ENCODE results near the gene STX16. TPM values are rescaled to one million over a fixed set of nuclear protein-coding genes. Genes with fewer than 3 reads are reported as not detected.

Gene STX16
- total RNA-seq, 4 donors from 2014 or later: 9.2 to 34.3 (median 20.4) TPM

DNA sequence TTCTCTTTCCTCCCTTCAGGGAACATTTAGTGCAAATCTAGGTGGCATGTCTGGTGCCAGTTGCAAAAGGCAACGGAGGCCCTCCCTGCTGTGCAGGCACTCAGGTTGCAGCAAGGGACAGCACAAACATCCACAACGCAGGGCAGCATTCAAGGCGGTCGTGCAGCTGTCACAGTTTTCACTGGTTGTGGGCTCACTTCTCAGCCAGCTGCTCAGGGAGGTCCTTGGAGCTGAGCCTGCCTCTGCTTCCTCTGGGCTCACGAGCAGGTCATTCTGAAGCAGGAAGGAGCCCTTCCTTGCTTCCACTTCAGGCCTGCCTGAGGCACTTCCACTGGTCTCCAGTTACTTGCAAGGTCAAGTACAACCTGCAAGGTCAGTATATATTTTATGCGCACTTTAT lies 37.8 kb downstream of the STX16 start:
- ATAC-seq (peak in 1 of 2 donors; percentile 15), DNase-seq (peak in 1 of 2 donors; percentile 52)
- Histone ChIP-seq H3K4me1 (peaks cover 23 to 32% of the 10 kb centered on the region in 2 donors), H3K36me3 (no peaks in the 10 kb centered on the region), H3K27ac (peak overlapping the region; percentile 12 to 90 (median 58)), H3K27me3 (no peaks in the 10 kb centered on the region), H3K4me3 (no peak overlapping the region), H3K9me3 (no peaks in the 10 kb centered on the region)
- TF ChIP-seq, protein P1, sequence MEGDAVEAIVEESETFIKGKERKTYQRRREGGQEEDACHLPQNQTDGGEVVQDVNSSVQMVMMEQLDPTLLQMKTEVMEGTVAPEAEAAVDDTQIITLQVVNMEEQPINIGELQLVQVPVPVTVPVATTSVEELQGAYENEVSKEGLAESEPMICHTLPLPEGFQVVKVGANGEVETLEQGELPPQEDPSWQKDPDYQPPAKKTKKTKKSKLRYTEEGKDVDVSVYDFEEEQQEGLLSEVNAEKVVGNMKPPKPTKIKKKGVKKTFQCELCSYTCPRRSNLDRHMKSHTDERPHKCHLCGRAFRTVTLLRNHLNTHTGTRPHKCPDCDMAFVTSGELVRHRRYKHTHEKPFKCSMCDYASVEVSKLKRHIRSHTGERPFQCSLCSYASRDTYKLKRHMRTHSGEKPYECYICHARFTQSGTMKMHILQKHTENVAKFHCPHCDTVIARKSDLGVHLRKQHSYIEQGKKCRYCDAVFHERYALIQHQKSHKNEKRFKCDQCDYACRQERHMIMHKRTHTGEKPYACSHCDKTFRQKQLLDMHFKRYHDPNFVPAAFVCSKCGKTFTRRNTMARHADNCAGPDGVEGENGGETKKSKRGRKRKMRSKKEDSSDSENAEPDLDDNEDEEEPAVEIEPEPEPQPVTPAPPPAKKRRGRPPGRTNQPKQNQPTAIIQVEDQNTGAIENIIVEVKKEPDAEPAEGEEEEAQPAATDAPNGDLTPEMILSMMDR (IDR thresholded peaks at IDR 0.05 in 4 of 5, conservative IDR thresholded peaks at IDR 0.05 in 1 of 5): no peak
- no peak for TF ChIP-seq POLR2A (IDR thresholded peaks at IDR 0.05)
- in situ Hi-C loops (cut with MboI; ENCODE audit: low sequenced_read_pairs in 4 of 4) (loop anchor here in 2 of 4 donors (25.0 kb wide), 2 partner anchors 348 to 452 kb away; partner anchors contain the start of genes ANKRD60 (in 2 of the 2), ATP5F1E (in 1 of the 2) and PRELID3B (in 1 of the 2)), intact Hi-C loops (cut with DNase I; ENCODE audit: low total_unique reads) (no loop called here)

DNA sequence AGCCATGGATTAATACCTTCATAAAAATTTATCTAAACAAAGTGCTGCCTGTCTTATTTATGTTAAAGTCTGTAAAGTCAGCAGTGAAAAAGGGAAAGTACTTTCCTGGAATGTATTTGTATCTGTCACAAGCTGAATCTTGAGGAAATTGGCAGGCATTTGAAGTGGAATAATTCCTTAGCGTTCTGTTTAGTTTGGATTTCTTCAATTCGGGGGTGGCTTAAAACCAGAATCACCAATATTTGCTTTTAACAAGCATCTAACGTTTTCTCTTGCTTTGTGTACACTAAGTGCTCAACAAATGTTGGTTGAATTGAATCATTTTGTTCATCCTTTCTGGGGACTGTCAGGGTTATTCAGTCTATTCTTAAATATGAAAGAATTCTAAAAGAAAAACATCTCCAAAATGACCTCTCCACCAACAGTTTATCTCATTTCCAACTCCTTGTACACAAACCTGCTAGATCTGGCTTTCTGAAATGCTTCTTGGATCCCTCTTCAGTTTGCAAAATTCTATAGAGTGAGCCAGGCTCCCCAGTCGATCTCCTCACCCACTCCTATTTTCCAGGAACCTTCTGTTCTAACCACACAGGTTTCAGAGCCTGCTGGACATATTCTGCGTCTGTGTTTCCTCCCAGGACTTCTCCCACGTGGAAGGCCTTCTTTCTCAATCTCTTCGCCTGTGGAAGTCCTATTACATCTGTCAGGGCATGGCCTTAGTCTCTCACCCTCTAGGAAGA lies 39.5 kb downstream of the STX16 start:
- intact Hi-C loops (cut with DNase I; ENCODE audit: low total_unique reads) (loop anchor here (5.0 kb wide), 2 partner anchors 352 to 383 kb away; partner anchors contain the start of genes PRELID3B and RAB22A), in situ Hi-C loops (cut with MboI; ENCODE audit: low sequenced_read_pairs in 4 of 4) (loop anchor here in 2 of 4 donors (25.0 kb wide), 2 partner anchors 347 to 453 kb away; partner anchors contain the start of genes ANKRD60 (in 2 of the 2), ATP5F1E (in 1 of the 2) and PRELID3B (in 1 of the 2))
- H3K4me1 ChIP-seq: peaks cover 32 to 38% of the 10 kb centered on the region in 2 donors

DNA sequence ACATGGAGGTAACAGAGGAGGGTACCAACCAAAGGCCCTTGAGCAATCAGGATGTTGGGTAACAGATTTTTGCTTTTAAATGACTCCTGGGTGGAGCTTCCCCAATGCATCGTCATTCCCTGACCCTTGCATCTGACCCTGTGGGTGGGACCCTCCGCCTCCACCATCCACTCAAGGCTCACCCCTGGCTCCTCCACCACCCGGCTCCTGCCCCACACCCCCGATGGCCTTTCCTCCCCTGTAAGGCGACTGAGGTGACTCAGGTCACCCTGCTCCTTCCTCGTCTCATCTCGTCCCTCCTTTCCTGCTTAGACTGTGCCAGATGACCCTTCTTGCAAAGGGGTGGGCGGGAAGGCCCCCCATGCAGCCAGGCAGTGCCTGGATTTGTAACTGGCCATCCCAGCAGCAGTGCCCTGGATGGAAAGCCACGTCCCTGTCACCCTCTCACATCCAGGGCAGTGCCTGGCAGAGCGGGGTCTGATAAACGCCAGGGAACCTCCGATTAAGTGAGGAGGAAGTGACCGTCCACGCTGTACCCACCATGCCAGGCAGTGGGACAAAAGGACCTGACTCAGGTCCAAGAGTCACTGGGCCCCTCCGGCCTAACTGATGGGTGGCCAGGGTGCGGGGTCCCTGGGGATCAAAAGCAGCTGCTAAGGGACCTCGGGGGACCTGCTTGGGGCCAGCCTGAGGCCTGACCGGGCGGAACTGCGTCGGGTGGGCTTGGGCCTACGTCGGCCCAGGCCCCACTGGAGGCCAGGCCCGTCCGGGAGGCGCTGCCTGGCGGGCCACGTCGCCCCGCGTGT lies 40.9 kb downstream of the STX16 start:
- ATAC-seq (peak; percentile 10 to 24), DNase-seq (peak; percentile 35 to 73)
- no peak for TF ChIP-seq POLR2A (IDR thresholded peaks at IDR 0.05)
- TF ChIP-seq, protein P1 (IDR thresholded peaks at IDR 0.05 in 4 of 5, conservative IDR thresholded peaks at IDR 0.05 in 1 of 5): no peak
- peaks cover 0 to 14% of the 10 kb centered on the region in 2 donors for H3K36me3 ChIP-seq
- in situ Hi-C loops (cut with MboI; ENCODE audit: low sequenced_read_pairs in 4 of 4): loop anchor here in 2 of 4 donors (25.0 kb wide), 2 partner anchors 345 to 455 kb away; partner anchors contain the start of genes ANKRD60 (in 2 of the 2), ATP5F1E (in 1 of the 2) and PRELID3B (in 1 of the 2)
- H3K4me1 ChIP-seq: peaks cover 32 to 38% of the 10 kb centered on the region in 2 donors
- H3K27me3 ChIP-seq: no peaks in the 10 kb centered on the region
- intact Hi-C loops (cut with DNase I; ENCODE audit: low total_unique reads): loop anchor here (1.0 to 5.0 kb wide), 4 partner anchors 41 to 455 kb away; partner anchors contain the start of genes PRELID3B, RAB22A and STX16
- H3K9me3 ChIP-seq: no peaks in the 10 kb centered on the region
- peak overlapping the region; percentile 8 to 34 (median 18) for H3K4me3 ChIP-seq
- peak overlapping the region; percentile 81 to 90 (median 86) for H3K27ac ChIP-seq

More for the DNA sequence above, 39.5 kb downstream of the STX16 start:
- peak overlapping the region; percentile 81 to 90 (median 86) for H3K27ac ChIP-seq
- H3K9me3 ChIP-seq: no peaks in the 10 kb centered on the region
- ATAC-seq (peak; percentile 25 to 43), DNase-seq (peak; percentile 22 to 52)
- no peaks in the 10 kb centered on the region for H3K27me3 ChIP-seq
- no peaks in the 10 kb centered on the region for H3K36me3 ChIP-seq
- H3K4me3 ChIP-seq: no peak overlapping the region
- TF ChIP-seq, protein P1 (IDR thresholded peaks at IDR 0.05 in 4 of 5, conservative IDR thresholded peaks at IDR 0.05 in 1 of 5): no peak
- TF ChIP-seq POLR2A (IDR thresholded peaks at IDR 0.05): no peak

DNA sequence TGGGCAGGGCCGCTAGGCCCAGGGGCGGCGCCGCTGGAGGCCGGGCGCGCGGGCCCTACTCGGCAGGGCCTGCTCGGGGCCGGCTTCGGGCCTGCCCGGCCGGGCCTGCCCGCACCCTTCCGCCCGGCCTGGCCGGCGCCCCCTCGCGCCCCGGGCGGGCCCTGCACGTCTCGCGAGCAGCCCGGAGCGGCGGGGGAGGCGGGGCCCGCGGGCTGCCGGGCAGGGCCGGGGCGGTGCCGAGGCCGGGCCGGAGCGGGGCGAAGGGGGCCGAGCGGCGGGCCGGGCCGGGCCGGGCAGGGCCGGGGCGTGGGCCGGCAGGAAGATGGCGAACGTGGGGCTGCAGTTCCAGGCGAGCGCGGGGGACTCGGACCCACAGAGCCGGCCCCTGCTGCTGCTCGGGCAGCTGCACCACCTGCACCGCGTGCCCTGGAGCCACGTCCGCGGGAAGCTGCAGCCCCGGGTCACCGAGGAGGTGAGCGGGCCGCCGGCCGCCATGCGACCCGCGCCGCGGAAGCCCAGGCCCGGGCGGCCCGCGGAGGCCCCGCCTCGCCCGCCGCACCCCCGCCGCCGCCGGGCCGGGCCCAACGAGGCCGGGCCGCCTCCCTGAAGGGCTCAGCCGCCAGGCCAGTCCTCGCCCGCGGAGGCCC lies 41.6 kb downstream of the STX16 start, which contains the start of gene NPEPL1:
NPEPL1 (plus strand) TSS at position 222 of the 647 bp plus-strand sequence; CDS start at position 323, 101 bp downstream.
- Histone ChIP-seq H3K36me3 (peaks cover 0 to 18% of the 10 kb centered on the region in 2 donors), H3K27ac (peak within 1 kb of the TSS; percentile 81 to 90 (median 86)), H3K27me3 (no peaks in the 10 kb centered on the region), H3K9me3 (no peaks in the 10 kb centered on the region), H3K4me3 (peak within 1 kb of the TSS; percentile 51 to 66 (median 58)), H3K4me1 (peaks cover 32 to 38% of the 10 kb centered on the region in 2 donors)
- peak; percentile 80 to 81 for ATAC-seq
- intact Hi-C loops (cut with DNase I; ENCODE audit: low total_unique reads) (loop anchor here (1.0 to 5.0 kb wide), 4 partner anchors 41 to 455 kb away; partner anchors contain the start of genes PRELID3B, RAB22A and STX16), in situ Hi-C loops (cut with MboI; ENCODE audit: low sequenced_read_pairs in 4 of 4) (loop anchor here in 2 of 4 donors (25.0 kb wide), 2 partner anchors 345 to 455 kb away; partner anchors contain the start of genes ANKRD60 (in 2 of the 2), ATP5F1E (in 1 of the 2) and PRELID3B (in 1 of the 2))
- TF ChIP-seq POLR2A (IDR thresholded peaks at IDR 0.05): peak in 1 of 2 donors; percentile 38
- TF ChIP-seq, protein P1 (IDR thresholded peaks at IDR 0.05 in 4 of 5, conservative IDR thresholded peaks at IDR 0.05 in 1 of 5): peak in 4 of 5 experiments; percentile 35 to 61 (median 45)
- DNase-seq: peak in 1 of 2 donors; percentile 58
